HG02798 (cell line): ENCODE results near the gene VSTM2L.
"Not testable (repeated sequence)": the region's sequence is repeated elsewhere in the genome, so short reads cannot be mapped to it uniquely, and the experiment has no call there.

Experiments
- ATAC-seq: cut with Tn5 transposase; IDR thresholded peaks from one replicate; pipeline ENCODE4 v1.9.1; 2021; ENCODE audit warnings: mild to moderate bottlenecking; ENCODE audit not compliant: unreplicated experiment, poor library complexity

The VSTM2L gene

GRCh38 chr20:37902504-37903313 lies at the start of gene VSTM2L:
Gene VSTM2L, plus strand, starts transcription at chr20:37903127. Its CDS starts 224 bp downstream, at chr20:37903351.
- no peak for ATAC-seq

GRCh38 chr20:37853823-37854375 lies 49.0 kb upstream of the VSTM2L start:
- ATAC-seq = peak; percentile 78

GRCh38 chr20:37856034-37856433 lies 46.9 kb upstream of the VSTM2L start:
- ATAC-seq = not testable (repeated sequence)

GRCh38 chr20:37856932-37857660 lies 45.8 kb upstream of the VSTM2L start:
- ATAC-seq = no peak

- no peak for ATAC-seq
These were observed 43.3 kb upstream of the VSTM2L start for GRCh38 chr20:37859406-37860171.

GRCh38 chr20:37863289-37863688 lies 39.6 kb upstream of the VSTM2L start:
- no peak for ATAC-seq

- no peak for ATAC-seq
These were observed 38.6 kb upstream of the VSTM2L start for GRCh38 chr20:37864298-37864697.

GRCh38 chr20:37866051-37866450 lies 36.9 kb upstream of the VSTM2L start:
- ATAC-seq = no peak

GRCh38 chr20:37867289-37868195 lies 35.4 kb upstream of the VSTM2L start:
- no peak for ATAC-seq

- no peak for ATAC-seq
These were observed 34.0 kb upstream of the VSTM2L start for GRCh38 chr20:37868851-37869333.

GRCh38 chr20:37869334-37869861 lies 33.5 kb upstream of the VSTM2L start:
- ATAC-seq = no peak

GRCh38 chr20:37870294-37870693 lies 32.6 kb upstream of the VSTM2L start:
- ATAC-seq = no peak

- no peak for ATAC-seq
These were observed 31.2 kb upstream of the VSTM2L start for GRCh38 chr20:37871751-37872150.

- no peak for ATAC-seq
These were observed 30.8 kb upstream of the VSTM2L start for GRCh38 chr20:37872161-37872560.

- no peak for ATAC-seq
These were observed 29.0 kb upstream of the VSTM2L start for GRCh38 chr20:37873884-37874283.

- ATAC-seq = no peak
These were observed 27.3 kb upstream of the VSTM2L start for GRCh38 chr20:37875460-37876175.

- no peak for ATAC-seq
These were observed 26.1 kb upstream of the VSTM2L start for GRCh38 chr20:37876863-37877262.
